Activated CD8-positive, alpha-beta T cell treated with anti-CD3 and anti-CD28 coated beads for 36 hours (primary cell): ENCODE results near the gene OR4E2. TPM values are rescaled to one million over a fixed set of nuclear protein-coding genes. Genes with fewer than 3 reads are reported as not detected.
"Not testable (repeated sequence)": the region's sequence is repeated elsewhere in the genome, so short reads cannot be mapped to it uniquely, and the experiment has no call there.

Experiments used
- ATAC-seq: fragments of 200-7000 bp; cut with Tn5 transposase; one replicate; pipeline ENCODE4 v1.10.0; 2021; ENCODE audit warnings: mild to moderate bottlenecking, moderate library complexity
- CTCF ChIA-PET: fragments of 350-600 bp; sonication (Branson Sonifier 250); formaldehyde crosslinking; loops from one replicate; lab custom pipeline; 2021; ENCODE audit warnings: antibody characterized with exemption; lab: Charles Lee
- POLR2A ChIA-PET: fragments of 350-600 bp; sonication (Branson Sonifier 250); formaldehyde crosslinking; loops from one replicate; lab custom pipeline; 2021; ENCODE audit warnings: antibody characterized with exemption; lab: Charles Lee
- DNase-seq: peaks from one replicate; pipeline ENCODE4 v3.0.0-alpha.2; 2020
- H3K27ac Mint-ChIP-seq: one replicate; pipeline ENCODE4 v1.8.0; 2021; ENCODE audit warnings: mild to moderate bottlenecking, mixed read lengths
- H3K27me3 Mint-ChIP-seq: one replicate; pipeline ENCODE4 v1.8.0; 2021; ENCODE audit warnings: mixed read lengths
- H3K36me3 Mint-ChIP-seq: one replicate; pipeline ENCODE4 v1.8.0; 2021; ENCODE audit warnings: low read depth, mixed read lengths
- H3K4me1 Mint-ChIP-seq: one replicate; pipeline ENCODE4 v1.8.0; 2021; ENCODE audit warnings: low read depth, mixed read lengths
- H3K4me3 Mint-ChIP-seq: one replicate; pipeline ENCODE4 v1.8.0; 2021; ENCODE audit warnings: mild to moderate bottlenecking, moderate library complexity, mixed read lengths
- H3K9me3 Mint-ChIP-seq: one replicate; pipeline ENCODE4 v1.8.0; 2021; ENCODE audit warnings: mixed read lengths
- intact Hi-C: fragments of 100-400 bp; cut with micrococcal nuclease; formaldehyde crosslinking; loops from one replicate; pipeline ENCODE4 v1.10.0; 2022
- total RNA-seq, 2 experiments: library from RNA; stranded (reverse); gene quantifications; one replicate each; pipeline ENCODE4 v1.2.3, GENCODE V29; 2021
- TF ChIP-seq, protein P1 (sequence below): fragments of 200-600 bp; IDR thresholded peaks from one replicate; pipeline ENCODE4 v1.8.0; 2022; ENCODE audit warnings: antibody characterized with exemption, mild to moderate bottlenecking

The OR4E2 gene
- total RNA-seq, 2 experiments from 2014 or later = not detected

DNA sequence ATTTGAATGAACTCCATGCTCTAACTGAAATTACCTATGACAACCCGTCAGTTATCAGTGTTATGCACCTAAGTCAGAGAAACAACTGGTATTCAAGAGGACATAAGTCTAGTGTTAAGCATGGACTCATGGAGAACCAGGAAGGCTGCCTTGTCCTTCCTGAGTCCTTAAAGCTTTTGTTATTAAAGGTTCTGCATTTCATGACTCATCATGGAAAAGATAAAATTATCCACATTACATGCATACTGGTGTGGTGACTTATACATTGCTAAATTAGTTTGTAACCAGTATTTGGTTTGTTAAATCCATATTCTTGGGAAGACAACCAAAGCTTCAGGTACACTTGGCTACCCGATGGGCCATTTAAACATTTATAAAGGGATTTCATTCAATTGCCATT, 26.4 kb downstream of the OR4E2 start:
- CTCF ChIA-PET = no interaction called here

DNA sequence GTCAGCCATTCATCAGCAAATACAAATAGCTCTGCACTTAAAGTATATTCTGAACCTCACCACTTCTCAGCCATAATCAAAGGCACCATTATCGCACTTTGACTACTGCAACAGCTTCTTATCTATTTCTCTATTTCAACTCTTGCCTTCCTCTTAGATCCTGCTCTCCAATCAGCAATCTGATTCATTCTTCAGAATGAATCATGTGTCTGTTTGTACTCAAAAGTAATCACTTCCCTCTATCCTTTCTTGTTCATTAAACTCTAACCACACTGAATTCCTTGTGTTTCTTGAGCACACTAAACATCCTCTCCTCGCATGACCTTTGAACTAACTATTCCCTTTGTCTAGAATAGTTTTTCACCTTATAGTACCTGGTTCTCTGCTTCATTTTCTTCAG, 32.8 kb downstream of the OR4E2 start:
- H3K36me3 Mint-ChIP-seq = no peaks in the 10 kb centered on the region
- H3K4me1 Mint-ChIP-seq = no peaks in the 10 kb centered on the region
- no peaks in the 10 kb centered on the region for H3K9me3 Mint-ChIP-seq
- ATAC-seq (no peak), DNase-seq (no peak)
- ChIA-PET POLR2A (no interaction called here), CTCF (interaction anchor here (1.4 kb wide), 1 partner anchor 25 kb away, joined by 3 read pairs; no protein-coding TSS in a partner anchor)
- TF ChIP-seq, protein P1, sequence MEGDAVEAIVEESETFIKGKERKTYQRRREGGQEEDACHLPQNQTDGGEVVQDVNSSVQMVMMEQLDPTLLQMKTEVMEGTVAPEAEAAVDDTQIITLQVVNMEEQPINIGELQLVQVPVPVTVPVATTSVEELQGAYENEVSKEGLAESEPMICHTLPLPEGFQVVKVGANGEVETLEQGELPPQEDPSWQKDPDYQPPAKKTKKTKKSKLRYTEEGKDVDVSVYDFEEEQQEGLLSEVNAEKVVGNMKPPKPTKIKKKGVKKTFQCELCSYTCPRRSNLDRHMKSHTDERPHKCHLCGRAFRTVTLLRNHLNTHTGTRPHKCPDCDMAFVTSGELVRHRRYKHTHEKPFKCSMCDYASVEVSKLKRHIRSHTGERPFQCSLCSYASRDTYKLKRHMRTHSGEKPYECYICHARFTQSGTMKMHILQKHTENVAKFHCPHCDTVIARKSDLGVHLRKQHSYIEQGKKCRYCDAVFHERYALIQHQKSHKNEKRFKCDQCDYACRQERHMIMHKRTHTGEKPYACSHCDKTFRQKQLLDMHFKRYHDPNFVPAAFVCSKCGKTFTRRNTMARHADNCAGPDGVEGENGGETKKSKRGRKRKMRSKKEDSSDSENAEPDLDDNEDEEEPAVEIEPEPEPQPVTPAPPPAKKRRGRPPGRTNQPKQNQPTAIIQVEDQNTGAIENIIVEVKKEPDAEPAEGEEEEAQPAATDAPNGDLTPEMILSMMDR = no peak
- no peak overlapping the region for H3K4me3 Mint-ChIP-seq
- H3K27ac Mint-ChIP-seq = no peak overlapping the region
- peaks cover 23% of the 10 kb centered on the region for H3K27me3 Mint-ChIP-seq
- intact Hi-C loops = no loop called here

More for the DNA sequence above, 26.4 kb downstream of the OR4E2 start:
- intact Hi-C loops = no loop called here
- H3K4me1 Mint-ChIP-seq = no peaks in the 10 kb centered on the region
- TF ChIP-seq, protein P1 = no peak
- H3K27me3 Mint-ChIP-seq = peaks cover 21% of the 10 kb centered on the region
- POLR2A ChIA-PET = no interaction called here
- H3K9me3 Mint-ChIP-seq = peaks cover 6% of the 10 kb centered on the region
- DNase-seq (no peak), ATAC-seq (no peak)
- H3K27ac Mint-ChIP-seq = no peak overlapping the region
- H3K36me3 Mint-ChIP-seq = no peaks in the 10 kb centered on the region
- no peak overlapping the region for H3K4me3 Mint-ChIP-seq

DNA sequence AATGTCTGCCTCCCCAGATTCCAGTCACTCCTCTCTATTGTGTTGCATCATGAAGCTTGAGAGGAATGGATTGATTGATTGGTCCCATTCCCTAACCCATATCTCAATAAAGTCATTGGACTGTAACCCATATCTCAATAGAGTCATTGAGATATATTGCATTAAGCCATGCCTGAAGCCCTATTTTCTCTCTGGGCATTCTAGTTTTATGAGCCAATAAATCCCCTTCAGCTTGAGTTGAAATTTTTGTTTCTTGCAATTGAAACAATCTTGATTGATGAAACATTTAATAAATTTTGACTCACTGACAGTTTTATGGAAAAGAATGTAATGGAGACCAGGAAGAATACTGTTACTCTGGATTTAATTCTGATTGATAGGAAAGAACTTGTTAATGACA, 40.8 kb downstream of the OR4E2 start:
- Mint-ChIP-seq H3K27me3 (peaks cover 12% of the 10 kb centered on the region), H3K4me1 (no peaks in the 10 kb centered on the region), H3K36me3 (no peaks in the 10 kb centered on the region), H3K27ac (no peak overlapping the region), H3K9me3 (no peaks in the 10 kb centered on the region), H3K4me3 (no peak overlapping the region)
- DNase-seq (no peak), ATAC-seq (no peak)
- CTCF ChIA-PET = interaction anchor here (1.0 to 3.1 kb wide), 3 partner anchors 16 to 29 kb away, joined by 3 to 11 read pairs (median 3); no protein-coding TSS in a partner anchor
- intact Hi-C loops = no loop called here
- TF ChIP-seq, protein P1 = no peak
- POLR2A ChIA-PET = no interaction called here

DNA sequence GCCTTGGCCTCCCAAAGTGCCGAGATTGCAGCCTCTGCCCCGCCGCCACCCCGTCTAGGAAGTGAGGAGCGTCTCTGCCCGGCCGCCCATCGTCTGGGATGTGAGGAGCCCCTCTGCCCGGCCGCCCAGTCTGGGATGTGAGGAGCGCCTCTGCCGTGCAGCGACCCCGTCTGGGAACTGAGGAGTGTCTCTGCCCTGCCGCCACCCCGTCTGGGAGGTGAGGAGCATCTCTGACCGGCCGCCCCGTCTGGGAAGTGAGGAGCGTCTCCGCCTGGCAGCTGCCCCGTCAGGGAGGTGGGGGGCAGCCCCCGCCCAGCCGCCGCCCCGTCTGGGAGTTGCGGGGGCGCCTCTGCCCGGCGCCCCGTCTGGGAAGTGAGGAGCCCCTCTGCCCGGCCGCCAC, 44.0 kb downstream of the OR4E2 start:
- CTCF ChIA-PET, H3K27ac Mint-ChIP-seq, H3K9me3 Mint-ChIP-seq, intact Hi-C loops, POLR2A ChIA-PET, H3K4me3 Mint-ChIP-seq, H3K36me3 Mint-ChIP-seq, DNase-seq, H3K4me1 Mint-ChIP-seq, ATAC-seq: not testable (repeated sequence)
- peaks cover 13% of the 10 kb centered on the region for H3K27me3 Mint-ChIP-seq

DNA sequence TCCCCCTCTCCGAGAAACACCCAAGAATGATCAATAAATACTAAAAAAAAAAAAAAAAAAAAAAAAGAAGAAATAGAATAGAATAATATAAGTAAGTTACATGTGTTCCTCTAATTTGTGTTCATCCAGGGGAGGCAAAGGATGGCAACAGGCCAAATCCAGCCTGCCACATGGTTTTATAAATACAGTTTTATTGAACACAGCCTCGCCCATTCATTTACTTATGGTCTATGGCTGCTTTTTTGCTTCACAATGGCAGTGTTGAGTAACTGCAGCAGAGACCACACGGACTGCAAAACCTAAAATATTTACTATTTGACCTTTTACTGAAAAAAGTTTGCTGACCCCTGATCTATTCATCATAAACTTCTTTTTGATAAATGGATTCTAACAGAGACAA, 44.9 kb downstream of the OR4E2 start:
- H3K4me1 Mint-ChIP-seq, H3K4me3 Mint-ChIP-seq, H3K27ac Mint-ChIP-seq, DNase-seq, ATAC-seq, H3K9me3 Mint-ChIP-seq, H3K36me3 Mint-ChIP-seq, intact Hi-C loops, POLR2A ChIA-PET: not testable (repeated sequence)
- CTCF ChIA-PET = interaction anchor here (2.4 kb wide), 1 partner anchor 12 kb away, joined by 10 read pairs; no protein-coding TSS in a partner anchor
- peaks cover 13% of the 10 kb centered on the region for H3K27me3 Mint-ChIP-seq

DNA sequence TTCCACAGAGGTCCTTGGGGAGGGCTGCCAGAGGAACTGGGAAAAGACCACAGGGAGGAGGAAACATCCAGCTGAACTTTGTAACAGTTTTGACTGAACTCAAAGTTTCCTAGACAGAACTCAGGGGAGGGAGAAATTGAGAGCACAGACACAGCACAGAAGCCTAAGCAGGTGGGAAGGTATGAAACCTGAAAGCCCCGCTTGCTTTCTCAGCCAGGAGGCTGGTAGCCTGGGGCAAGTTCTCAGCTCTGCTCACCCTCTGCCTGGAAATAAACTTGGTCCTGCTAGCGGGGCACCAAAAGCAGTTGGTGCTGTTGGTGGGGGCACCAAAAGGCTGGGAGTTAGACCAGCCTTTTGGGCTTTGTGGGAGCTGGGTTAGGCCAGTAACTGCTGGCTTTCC, 45.9 kb downstream of the OR4E2 start:
- no peaks in the 10 kb centered on the region for H3K36me3 Mint-ChIP-seq
- H3K4me1 Mint-ChIP-seq = peaks cover 15% of the 10 kb centered on the region
- peaks cover 11% of the 10 kb centered on the region for H3K27me3 Mint-ChIP-seq
- ChIA-PET CTCF (interaction anchor here (2.4 to 3.0 kb wide), 2 partner anchors 11 to 24 kb away, joined by 10 read pairs; no protein-coding TSS in a partner anchor), POLR2A (no interaction called here)
- DNase-seq (no peak), ATAC-seq (no peak)
- no peak overlapping the region for H3K4me3 Mint-ChIP-seq
- TF ChIP-seq, protein P1 = no peak
- no peak overlapping the region for H3K27ac Mint-ChIP-seq
- intact Hi-C loops = no loop called here
- no peaks in the 10 kb centered on the region for H3K9me3 Mint-ChIP-seq
